DMS153 treated with DMSO at 0.1 percent for 48 hours (cell line): ENCODE measurements around the gene SNX11.

Source experiments
- DNase-seq: peaks from one replicate; lab custom pipeline; 2025; ENCODE audit not compliant: unreplicated experiment; lab: John Stamatoyannopoulos, UW

The SNX11 gene

DNA sequence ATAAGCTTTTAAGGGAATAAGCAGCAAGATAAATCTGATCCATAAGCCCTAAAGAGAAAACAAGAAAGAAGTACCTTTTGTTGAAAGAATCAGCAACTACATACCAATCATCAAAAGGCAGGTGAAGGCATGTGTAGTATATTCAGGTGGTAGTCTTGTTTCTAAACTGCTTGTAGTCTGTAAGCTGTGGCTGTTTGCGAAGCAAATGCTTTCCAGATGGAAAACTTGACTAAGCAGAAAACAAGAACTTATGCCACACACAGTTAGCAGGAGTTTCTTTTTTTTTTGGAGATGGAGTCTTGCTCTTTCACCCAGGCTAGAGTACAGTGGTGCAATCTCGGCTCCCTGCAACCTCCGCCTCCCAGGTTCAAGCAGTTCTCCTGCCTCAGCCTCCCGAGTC lies 12.0 kb upstream of the SNX11 start:
- no peak for DNase-seq

DNA sequence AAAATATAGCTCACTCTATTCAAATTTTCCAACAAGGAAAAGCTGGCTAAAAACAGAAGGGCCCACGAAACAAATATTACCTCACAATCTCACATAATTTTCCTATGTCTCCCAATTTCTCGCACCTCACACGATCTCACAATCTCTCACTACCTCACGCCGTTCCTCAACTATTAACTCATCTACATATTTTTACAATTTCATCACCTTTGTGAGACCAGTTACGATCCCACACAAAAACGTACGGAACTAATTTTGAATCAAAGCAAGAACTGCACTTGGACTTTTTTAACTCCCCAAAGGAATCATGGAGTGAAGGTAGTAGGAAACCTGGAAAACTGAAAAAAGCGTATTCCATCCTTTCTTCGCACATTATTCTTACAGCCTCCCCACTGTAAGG lies 7.4 kb upstream of the SNX11 start:
- no peak for DNase-seq

DNA sequence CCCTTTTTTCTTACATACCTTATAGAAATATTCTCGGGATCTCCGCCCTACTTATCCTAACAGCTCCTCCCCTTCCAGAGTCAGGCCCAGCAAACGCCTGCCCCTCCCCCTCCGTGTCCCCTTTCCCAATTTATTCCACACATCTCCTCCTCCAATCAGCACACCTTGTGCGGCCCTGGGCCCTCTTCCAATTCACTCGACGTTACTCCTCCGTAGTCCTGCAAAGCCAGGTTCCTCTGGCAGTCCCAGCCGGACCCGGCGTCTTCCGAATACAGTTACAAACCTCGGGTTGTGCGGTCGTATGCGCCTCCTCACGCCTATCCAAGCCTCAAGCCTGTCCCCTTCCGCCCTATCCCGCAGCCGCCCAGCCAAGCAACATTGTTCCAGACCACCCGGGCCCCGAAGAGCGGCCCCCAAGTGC lies 7.0 kb upstream of the SNX11 start:
- DNase-seq = peak; percentile 44

DNA sequence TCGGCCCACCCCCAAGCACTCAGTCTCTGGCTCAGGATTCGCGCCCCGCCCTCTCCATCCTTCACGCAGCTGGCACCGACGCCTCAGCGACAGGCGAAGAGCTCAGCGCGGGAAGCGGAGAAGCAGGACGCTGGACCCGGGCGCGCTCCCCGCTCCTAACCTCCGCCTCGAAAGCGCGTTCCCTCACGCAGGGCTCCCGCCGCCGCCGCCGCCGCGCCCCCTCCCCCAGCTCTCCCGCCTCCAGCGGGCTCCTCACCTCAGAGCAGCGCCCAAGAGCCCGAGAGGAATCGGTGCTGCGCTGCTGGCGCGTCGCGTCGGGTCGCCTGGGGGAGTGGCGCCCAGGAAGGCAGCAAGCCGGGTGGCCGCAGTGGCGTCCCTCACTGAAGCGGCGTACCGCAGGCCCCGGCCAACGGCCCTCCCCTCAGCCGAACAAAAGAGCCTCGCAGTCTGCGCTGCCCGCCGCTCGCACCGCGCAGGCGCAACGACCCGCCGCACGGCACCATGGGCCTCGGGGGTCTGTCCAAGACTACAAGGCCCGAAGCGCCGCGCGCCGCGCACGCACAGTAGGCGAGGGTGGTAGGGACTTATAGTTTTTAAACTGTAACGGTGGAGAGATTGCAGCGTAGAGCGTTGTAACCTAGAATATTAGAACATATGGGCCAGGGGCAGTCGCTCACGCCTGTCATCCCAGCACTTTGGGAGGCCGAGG lies 6.4 kb upstream of the SNX11 start, which contains the start of gene CBX1:
TSS of gene CBX1 (minus strand) at position 467 of the 709 bp plus-strand sequence. CDS start 24,474 bp downstream, outside the sequence.
- peak; percentile 92 for DNase-seq

DNA sequence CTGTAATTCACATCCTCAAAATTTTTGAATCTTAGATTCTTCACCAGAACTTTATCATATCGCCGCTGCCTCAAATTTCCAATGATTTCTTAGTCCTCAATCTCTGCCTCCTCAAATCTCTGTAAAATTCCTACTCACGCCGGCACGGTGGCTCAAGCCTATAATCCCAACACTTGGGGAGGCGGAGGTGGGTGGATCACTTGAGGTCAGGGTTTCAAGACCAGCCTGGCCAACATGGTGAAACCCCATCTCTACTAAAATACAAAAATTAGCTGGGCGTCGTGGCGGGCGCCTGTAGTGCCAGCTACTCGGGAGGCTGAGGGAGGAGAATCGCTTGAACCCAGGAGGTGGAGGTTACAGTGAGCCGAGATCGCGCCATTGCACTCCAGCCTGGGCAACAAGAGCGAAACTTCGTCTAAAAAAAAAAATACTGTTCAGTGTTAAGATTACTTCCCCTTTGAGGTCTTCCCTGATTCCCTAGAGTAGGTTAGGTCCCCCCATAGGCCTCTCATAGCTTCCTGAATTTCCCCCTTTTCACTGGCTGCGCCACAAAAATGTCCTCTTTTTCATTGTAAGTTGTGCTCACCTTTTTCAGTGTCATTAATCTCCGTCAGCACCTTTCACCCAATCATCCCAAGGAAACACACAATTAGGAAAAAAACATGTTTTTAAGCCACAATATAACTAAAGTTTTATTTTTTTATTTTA lies 5.4 kb upstream of the SNX11 start:
- DNase-seq = no peak

DNA sequence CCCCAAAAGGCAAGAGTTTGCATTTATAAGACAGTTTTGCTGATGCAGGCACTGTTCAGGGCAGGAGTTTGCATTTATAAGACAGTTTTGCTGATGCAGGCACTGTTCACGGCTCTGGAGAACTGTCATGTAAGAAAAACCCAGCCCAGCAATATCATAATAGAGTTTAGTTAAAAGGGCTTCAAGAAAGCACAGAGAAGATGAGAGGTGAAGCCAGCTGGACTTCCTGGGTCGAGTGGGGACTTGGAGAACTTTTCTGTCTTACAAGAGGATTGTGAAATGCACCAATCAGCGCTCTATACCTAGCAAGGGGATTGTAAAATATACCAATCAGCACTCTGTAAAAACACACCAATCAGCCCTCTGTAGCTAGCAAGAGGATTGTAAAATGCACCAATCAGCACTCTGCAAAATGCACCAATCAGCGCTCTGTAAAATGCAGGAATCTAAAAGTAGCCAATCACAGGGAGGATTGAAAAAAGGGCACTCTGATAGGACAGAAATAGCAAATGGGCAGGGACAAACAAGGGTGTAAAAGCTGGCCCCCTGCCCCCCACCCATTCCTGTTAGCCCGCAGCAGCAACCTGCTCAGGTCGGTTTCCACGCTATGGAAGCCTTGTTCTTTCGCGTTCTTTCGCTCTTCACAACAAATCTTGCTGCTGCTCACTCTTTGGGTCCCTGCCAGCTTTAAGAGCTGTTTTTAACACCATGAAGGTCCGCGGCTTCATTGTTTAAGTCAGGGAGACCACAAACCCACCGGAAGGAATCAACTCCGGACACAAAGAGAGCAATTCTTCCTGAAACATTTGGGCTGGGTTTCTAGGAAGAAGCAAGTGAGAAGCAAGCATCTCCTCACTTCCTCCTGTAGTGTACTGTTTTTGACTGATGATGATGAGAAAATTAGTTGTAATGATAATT lies 4.5 kb upstream of the SNX11 start:
- DNase-seq = no peak

DNA sequence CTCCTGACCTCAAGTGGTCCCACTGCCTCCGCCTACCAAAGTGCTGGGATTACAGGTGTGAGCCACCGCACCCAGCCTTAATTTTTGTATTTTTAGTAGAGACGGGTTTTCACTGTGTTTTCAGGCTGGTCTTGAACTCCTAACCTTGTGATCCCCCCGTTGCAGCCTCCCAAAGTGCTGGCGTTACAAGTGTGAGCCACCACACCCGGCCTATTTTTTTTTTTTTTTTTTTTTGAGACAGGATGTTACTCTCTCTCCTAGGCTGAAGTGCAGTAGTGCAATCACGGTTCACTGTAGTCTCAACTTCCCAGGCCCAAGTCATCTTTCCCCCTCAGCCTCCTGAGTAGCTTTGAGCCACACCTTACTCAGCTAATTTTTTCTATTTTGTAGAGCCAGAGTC lies 3.1 kb upstream of the SNX11 start:
- DNase-seq = no peak

DNA sequence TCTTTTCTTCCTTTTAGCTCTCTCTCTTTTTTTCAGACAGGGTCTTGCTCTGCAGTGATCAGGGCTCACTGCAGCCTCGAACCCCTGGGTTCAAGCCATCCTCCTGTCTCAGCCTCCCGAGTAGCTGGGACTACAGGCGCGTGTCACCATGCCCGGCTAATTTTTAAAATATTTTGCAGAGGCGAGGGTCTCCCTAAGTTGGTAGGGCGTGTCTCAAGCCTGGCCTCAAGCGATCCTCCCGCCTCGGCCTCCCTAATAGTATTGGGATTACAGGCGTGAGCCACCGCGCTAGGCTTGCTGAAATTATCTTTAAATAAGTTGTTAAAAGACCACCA lies 797 bp upstream of the SNX11 start:
- DNase-seq = no peak

DNA sequence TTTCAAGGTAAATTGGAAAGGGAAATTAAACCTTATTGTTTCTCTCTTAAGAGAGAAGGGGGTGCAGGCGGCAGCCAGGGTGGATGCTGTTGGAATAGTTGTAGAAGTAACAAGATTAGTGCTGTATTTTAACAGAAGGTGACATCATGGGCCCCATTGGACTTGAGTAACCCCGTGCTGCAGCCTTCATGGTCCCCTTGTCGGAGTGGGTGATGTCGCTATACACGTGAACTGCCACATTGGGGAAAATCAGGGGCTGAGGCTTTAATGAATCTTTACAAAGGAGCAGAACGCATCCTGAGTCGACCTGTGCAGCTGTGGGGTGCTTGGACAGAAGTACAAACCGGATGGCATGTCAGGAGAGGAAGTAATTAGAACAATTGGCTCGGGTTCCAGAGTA lies 3.2 kb downstream of the SNX11 start:
- no peak for DNase-seq

DNA sequence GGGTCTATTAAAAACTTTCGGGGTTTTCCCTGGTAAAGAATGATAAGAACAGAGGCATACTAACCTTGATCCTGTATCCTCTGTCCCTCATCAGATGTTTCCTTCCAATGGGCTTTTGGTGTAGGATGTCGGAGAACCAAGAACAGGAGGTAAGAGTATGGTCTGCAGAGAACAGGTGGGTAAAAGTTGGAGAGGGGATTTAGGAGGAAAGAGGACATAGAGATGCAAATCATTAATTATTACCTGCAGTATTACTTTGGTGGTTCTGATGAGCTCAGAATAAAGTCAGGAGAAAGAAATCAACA lies 4.3 kb downstream of the SNX11 start:
- DNase-seq = no peak

DNA sequence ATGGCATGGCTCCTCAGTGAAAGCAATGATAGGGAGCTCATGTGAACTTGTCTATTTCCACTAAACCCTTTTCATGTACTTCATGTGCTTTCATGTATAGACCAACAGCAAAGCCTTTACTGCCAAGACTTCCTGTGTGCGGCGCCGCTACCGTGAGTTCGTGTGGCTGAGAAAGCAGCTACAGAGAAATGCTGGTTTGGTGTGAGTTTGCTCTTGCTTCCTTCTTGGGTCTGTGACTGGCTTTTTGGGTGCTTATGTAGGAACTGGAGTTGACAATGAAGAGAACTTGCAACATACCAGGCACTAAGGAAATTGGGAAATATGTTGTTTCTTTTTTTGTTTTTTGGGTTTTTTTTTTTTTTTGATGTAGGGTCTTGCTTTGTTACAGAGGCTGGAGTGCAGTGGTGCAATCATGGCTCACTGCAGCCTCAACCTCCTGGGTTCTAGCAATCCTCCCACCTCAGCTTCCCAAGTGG lies 5.7 kb downstream of the SNX11 start:
- DNase-seq = no peak

DNA sequence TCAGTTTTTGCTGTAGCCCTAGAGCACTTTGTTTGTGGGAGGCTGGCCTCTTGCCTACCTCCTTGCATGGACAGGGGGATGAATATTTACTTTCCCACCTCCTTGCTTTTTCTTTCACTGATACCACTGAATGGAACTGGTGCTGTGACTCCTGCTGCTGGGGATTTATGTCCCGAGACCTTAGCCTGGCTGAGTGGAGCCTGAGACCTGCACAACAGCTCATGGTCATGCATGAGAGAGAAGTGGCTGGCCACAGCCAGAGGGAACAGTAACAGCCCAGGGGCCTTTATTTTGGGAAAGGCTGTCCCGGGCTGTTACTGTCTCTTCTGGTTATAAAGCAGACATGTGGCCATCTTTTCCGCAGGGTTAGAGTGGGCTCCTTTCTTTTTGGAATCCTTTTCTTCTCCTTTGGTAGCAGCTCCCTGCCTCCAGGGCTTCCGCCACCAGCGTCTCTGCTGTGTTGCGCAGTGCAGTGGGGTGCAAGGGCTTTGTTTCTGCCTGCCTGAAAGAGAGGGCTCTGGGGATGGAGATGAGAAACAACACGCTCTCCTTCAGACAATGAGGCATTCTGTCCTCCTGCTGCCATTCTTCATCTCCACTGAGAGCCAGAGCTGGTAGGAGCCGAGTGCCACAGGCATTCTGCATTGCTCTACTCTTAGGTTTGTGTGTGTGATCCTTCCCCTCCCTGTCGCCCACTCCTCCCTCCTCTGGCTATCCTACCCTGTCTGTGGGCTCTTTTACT lies 14.5 kb downstream of the SNX11 start:
- no peak for DNase-seq

DNA sequence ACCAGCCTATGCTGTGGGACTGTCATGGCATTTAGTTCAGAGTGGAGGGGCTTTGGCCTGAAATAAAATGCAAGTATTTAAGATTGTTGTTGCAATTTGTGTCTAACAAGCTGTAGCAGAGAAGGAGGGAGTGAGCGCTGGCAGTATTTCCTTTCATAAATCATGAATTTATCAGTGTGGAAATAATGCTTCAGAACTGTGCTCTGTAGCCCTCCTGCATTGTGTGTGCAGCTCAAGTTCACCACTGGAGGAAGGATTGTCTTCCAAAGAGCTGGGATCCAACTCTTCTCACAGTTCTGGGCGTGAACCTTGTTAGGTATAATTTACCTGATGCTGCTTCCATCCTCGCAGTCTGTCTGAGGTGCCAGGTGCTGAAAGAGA lies 15.1 kb downstream of the SNX11 start:
- DNase-seq = no peak

DNA sequence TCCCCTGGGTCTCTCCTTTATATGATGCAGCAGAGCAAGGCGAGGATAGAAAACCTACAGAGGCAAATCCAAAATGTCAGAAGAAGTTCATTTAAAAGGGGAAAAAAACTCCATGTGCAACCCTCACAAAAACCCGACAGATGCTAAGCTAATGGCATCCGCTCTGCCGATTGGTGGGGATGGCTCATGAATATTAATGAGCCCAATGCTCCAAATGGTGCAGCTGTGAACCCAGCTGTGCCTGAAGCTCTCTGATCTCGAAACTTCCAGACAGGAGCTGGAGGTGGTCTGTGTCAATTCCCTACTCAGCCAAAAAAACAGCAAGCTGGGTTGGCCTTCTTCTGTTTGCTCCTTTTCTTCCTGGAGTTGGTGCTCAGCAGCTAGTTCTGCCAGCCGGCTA lies 15.5 kb downstream of the SNX11 start:
- no peak for DNase-seq

DNA sequence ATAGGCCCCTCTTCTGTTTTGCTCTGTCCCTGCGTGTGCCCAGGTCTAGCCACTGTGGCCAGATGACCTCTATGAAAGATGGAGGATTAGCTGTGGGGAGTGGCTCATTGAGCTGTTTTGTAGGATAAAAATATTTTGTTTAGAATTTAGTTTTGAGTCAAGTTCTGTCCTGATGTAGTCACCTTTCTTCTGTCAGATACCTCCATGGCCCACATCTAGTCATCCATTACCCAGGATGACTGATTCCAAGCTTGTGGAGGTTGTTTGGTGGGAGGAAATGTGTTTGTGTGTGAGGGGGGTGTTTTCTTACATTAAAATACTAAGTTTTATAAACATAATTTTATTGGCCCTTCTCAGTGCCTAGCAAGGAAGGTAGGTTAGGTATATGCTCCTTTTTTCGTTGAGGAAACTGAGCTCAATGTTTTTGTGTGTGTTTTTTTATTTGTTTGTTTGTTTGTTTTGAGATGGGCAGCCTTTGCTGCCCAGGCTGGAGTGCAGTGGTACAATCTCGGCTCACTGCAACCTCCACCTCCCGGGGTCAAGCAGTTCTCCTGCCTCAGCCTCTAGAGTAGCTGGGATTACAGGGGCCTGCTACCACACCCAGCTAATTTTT lies 16.3 kb downstream of the SNX11 start:
- DNase-seq = no peak

DNA sequence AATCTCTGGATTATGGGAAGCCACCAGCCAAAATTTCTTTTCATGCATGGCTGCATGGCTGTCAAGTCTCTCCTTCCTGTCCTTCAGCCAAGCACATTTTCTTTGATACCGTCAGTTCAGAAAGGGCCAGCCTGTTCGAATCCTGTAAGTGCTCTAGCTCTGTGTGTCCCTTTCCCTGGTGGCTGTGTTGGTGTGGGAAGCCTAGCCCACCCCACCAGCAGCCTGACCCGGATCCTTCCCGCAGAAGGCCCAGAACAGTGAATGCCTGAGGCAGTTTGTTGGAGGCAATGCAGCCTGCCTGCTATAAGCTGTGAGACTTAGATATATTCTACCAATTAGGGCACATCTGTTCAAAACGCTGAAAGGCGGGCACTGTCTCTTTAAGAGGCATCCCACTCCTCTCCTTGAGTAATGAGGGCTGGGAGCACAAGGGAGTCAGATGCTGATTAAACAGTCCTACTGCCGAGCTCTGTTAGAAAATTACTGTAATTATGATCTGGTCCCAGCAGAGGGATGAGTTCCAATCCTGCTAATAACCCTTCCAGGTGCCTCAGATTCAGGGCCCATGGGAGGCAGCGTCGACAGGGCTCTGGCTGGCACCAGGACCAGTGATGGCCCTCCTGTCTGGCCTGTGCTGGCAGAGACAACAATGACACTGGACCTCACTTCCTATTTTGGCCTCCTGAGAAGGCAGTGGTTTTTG lies 18.4 kb downstream of the SNX11 start:
- no peak for DNase-seq

DNA sequence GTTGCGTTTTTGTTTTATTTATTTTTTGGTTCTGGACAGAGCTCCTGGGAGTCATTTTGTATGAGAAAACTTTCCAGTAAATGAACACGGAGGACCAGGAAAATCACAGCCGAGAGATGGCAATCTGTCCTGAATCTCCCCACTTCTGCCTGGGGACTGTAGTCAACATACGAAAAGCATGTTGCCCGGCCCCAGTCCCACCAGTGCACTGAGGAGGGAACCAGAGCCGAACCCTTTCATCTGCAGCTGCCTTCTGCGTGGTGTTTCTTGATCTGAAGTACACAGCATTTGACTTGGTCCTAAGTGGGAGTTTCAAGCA lies 18.9 kb downstream of the SNX11 start:
- DNase-seq = no peak

DNA sequence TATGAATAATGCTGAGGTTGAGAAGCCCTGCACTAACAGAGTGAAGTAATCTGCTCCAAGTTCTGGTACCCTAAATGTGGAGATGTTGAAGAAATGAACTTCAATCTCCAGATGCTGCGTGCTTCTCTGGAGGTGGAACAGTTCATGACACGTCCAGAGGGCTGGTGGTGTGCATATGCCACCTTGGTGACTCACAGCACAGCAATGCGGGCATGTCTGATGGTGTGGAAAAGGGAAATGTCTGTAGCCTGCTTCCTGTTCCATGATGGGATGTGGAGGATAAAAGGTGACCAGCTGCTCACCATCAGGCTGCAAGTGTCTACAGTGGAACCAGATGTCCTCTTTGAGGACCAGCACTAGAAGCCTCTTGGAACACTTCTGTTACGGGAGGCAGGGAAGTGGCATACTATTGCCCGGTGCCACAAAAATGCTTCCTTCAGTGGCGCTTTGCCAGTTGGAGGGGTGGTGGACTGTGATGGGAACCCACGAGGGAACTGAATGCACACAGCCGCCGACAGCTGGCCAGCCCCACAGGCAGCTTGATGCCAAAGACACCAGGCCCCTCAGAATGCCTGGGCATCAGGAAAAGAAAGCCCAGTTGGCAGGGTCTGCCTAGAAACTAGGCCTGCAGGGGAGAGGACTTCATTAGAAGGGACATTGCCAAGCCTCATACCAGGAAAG lies 19.9 kb downstream of the SNX11 start:
- DNase-seq = no peak

DNA sequence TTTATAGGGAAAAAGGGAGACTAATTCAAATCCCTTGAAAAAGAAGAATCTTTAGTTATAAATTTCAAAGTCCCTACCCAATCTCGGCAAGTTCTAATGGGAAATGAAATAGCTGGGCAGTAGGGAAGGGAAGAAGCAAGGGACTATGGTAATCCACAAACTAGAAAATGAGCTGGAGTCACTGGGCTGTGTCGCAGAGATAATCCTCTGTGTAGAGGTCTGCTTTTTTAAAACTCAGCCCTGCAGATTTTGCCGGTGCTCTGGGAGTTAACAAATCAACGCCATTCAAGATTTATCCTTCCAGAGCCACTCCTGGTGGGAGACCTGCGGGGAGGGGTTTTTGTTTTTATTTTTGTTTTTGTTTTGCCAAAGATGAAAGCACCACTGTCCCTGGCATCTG lies 20.8 kb downstream of the SNX11 start:
- no peak for DNase-seq

DNA sequence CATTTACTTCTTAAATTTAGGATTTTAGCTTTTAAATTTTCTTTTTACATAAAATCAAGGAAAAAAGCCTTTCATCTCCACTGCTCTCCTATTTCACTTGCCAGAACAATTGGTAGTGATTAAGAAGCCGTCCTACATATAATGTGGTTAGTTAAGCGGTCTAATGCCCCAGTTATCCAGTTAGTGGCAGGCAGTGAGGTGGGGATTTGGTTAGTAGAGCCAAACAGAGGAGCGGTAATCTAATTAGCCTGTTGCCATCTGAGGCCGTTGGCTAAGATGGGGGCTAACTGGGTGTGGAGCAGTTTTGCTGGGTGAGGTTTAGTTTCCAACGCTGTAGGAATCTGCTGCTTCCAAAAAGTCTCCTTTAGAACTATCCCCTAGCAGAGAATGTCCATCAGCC lies 22.4 kb downstream of the SNX11 start:
- no peak for DNase-seq
